Measurements from ENCODE around the gene COL5A2.

DNA sequence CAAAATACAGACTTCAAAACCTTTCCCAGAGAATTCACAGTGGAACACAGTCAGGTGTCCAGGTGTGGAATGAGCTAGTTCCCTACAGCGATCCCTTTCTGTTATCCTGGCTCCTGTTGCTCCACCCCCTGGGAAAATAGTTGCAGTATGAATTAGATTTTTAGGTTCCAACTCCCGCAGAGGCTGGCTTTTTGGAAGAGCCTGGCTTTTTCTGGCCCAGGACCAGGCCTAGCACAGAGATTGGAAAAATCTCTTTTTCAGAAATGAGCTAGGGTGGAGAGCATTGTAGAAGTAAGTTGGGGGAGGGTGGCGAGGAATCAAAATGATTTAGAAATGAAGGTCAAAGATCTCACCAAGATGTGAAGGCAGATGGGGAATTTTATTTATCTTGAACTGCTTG is 27.1 kb downstream of the COL5A2 start:
- TF ChIP-seq POLR2AphosphoS5 (IDR thresholded peaks at IDR 0.05; ENCODE audit: low read depth, low read length) (no peak), POLR2A (IDR thresholded peaks at IDR 0.05; ENCODE audit: low read depth, low read length) (no peak)

All from GM12892 (cell line).